Colonic mucosa (tissue), 4 donors: ENCODE results near the gene ERF. TPM values are rescaled to one million over a fixed set of nuclear protein-coding genes. Genes with fewer than 3 reads are reported as not detected.

ENCODE experiments used
- DNase-seq: peaks from one replicate; pipeline ENCODE4 v3.0.0-alpha.2; 2020
- H3K27ac ChIP-seq: fragments of 200-600 bp; one replicate; pipeline ENCODE4 v1.8.0; 2021
- H3K27me3 ChIP-seq: fragments of 200-600 bp; one replicate; pipeline ENCODE4 v1.8.0; 2021
- H3K36me3 ChIP-seq: fragments of 200-600 bp; one replicate; pipeline ENCODE4 v1.8.0; 2021
- H3K4me1 ChIP-seq: fragments of 200-600 bp; one replicate; pipeline ENCODE4 v1.8.0; 2021; ENCODE audit warnings: mild to moderate bottlenecking
- H3K4me3 ChIP-seq: fragments of 200-600 bp; one replicate; pipeline ENCODE4 v1.8.0; 2021
- H3K9ac ChIP-seq, 2 donors: one replicate each; pipeline ENCODE4 v1.7.0; 2013; ENCODE audit warnings: control low read depth in 2 of 2, low read depth in 2 of 2, low read length in 2 of 2
- H3K9me3 ChIP-seq: fragments of 200-600 bp; one replicate; pipeline ENCODE4 v1.8.0; 2021
- intact Hi-C: fragments of 100-400 bp; cut with DNase I; formaldehyde crosslinking; loops from one replicate; pipeline ENCODE4 v1.14.1; 2022
- total RNA-seq, 2 donors: library from RNA; stranded (reverse); fragmentation: NEBNext Ultra II Directional in 1 of 2; extraction: Animal tissue kit (Norgen Biotek cat#: 25700) in 1 of 2; gene quantifications; one replicate each; pipeline ENCODE4 v1.2.1, GENCODE V29; 2021
- TF ChIP-seq, protein P1 (sequence below): fragments of 200-600 bp; IDR thresholded peaks from one replicate; pipeline ENCODE4 v1.8.0; 2022; ENCODE audit warnings: antibody characterized with exemption, mild to moderate bottlenecking
- donor health status: healthy.
- donor health status: DM: no; HTN: no; CAD: no.
- donor health status: DM: no; HTN: no; CAD: no.

ERF gene
- total RNA-seq, 2 donors from 2014 or later: 46.7 to 57.3 TPM

DNA sequence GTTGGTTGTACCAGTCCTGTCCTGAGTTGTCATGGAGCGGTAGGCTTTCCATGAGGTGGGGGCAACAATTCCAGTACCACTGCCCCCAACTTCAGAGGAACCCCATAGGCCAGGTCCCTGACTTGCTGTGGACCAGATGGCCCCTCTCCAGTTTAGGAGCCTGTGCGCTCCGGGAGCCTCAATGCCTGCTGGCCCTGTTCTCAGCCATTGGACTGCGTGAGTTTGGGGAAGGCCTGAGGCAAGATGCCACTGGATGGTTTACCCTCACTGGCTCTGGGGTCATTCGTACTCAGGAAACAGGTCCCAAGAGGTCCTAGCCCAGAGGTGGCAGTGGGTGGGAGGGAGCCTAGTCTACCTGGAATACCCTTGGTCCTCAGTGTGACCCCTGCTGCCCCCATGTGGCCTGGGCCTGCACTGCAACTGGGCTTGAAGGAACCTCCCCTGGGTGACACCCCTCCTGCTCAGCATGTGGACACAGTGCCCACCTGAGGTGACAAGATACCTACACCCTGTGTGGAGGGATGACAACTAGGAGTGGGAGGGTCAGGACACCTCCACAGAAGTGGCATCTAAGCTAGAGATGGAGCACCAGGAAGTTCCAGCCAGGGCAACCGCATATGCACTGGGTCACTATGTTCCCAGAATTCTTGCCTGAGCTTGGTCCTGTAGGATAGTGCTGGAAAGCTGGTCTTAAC lies 41.0 kb upstream of the ERF start:
- TF ChIP-seq, protein P1, sequence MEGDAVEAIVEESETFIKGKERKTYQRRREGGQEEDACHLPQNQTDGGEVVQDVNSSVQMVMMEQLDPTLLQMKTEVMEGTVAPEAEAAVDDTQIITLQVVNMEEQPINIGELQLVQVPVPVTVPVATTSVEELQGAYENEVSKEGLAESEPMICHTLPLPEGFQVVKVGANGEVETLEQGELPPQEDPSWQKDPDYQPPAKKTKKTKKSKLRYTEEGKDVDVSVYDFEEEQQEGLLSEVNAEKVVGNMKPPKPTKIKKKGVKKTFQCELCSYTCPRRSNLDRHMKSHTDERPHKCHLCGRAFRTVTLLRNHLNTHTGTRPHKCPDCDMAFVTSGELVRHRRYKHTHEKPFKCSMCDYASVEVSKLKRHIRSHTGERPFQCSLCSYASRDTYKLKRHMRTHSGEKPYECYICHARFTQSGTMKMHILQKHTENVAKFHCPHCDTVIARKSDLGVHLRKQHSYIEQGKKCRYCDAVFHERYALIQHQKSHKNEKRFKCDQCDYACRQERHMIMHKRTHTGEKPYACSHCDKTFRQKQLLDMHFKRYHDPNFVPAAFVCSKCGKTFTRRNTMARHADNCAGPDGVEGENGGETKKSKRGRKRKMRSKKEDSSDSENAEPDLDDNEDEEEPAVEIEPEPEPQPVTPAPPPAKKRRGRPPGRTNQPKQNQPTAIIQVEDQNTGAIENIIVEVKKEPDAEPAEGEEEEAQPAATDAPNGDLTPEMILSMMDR: peak; percentile 94
- no peak overlapping the region for H3K27ac ChIP-seq
- no peak overlapping the region for H3K4me3 ChIP-seq
- no peaks in the 10 kb centered on the region for H3K36me3 ChIP-seq
- no peaks in the 10 kb centered on the region for H3K4me1 ChIP-seq
- peak; percentile 93 for DNase-seq
- no peaks in the 10 kb centered on the region for H3K9me3 ChIP-seq
- intact Hi-C loops: loop anchor here (5.0 kb wide), 1 partner anchor 49 kb away; no protein-coding TSS in a partner anchor
- H3K9ac ChIP-seq: peak overlapping the region in 1 of 2 donors; percentile 14
- H3K27me3 ChIP-seq: no peaks in the 10 kb centered on the region

DNA sequence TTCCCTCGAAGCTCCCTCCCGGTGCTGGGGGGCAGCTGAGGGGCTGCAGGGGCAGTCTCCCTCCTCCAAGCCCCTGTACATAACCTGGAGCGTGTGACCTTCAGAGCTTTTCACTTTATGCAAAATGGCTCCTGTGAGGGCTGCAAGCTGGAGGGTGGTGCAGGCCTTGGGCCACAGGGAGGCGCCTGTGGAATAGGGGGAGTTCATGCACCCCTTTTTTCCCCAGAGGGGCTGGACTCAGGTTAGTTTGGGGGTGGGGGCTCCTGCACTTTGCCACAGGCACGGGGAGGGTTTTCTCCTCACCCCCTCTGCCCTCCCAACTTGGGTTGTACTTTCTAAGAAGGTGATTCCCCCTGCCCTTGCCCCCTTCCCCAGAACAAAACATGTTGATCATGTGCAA lies 40.4 kb upstream of the ERF start:
- intact Hi-C loops: loop anchor here (5.0 kb wide), 1 partner anchor 48 kb away; no protein-coding TSS in a partner anchor
- H3K9ac ChIP-seq: no peak overlapping the region
- no peak overlapping the region for H3K4me3 ChIP-seq
- no peak overlapping the region for H3K27ac ChIP-seq
- H3K4me1 ChIP-seq: no peaks in the 10 kb centered on the region
- TF ChIP-seq, protein P1: no peak
- no peak for DNase-seq
- H3K9me3 ChIP-seq: no peaks in the 10 kb centered on the region
- H3K27me3 ChIP-seq: no peaks in the 10 kb centered on the region
- peaks cover 4% of the 10 kb centered on the region for H3K36me3 ChIP-seq

DNA sequence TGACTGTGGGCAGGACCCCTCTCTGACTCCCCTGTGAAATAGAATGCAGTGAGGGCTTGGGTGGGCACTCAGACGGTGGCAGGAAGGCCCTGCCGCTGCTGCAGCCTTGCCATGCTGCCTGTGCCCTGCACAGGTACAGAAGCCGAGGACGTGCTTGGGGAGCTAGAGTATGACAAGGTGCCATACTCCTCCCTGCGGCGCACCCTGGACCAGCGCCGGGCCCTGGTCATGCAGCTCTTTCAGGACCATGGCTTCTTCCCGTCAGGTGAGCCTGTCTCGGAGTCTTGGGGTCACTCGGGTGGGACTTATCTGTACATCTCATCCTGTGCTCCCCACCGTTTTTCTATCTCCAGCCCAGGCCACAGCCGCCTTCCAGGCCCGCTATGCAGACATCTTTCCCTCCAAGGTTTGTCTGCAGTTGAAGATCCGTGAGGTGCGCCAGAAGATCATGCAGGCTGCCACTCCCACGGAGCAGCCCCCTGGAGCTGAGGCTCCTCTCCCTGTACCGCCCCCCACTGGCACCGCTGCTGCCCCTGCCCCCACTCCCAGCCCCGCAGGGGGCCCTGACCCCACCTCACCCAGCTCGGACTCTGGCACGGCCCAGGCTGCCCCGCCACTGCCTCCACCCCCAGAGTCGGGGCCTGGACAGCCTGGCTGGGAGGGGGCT lies 39.7 kb upstream of the ERF start:
- TF ChIP-seq, protein P1: no peak
- Histone ChIP-seq H3K27me3 (no peaks in the 10 kb centered on the region), H3K4me3 (no peak overlapping the region), H3K4me1 (no peaks in the 10 kb centered on the region), H3K27ac (no peak overlapping the region), H3K9me3 (no peaks in the 10 kb centered on the region), H3K36me3 (peaks cover 10% of the 10 kb centered on the region), H3K9ac (no peak overlapping the region)
- intact Hi-C loops: loop anchor here (5.0 kb wide), 1 partner anchor 47 kb away; no protein-coding TSS in a partner anchor
- DNase-seq: no peak

DNA sequence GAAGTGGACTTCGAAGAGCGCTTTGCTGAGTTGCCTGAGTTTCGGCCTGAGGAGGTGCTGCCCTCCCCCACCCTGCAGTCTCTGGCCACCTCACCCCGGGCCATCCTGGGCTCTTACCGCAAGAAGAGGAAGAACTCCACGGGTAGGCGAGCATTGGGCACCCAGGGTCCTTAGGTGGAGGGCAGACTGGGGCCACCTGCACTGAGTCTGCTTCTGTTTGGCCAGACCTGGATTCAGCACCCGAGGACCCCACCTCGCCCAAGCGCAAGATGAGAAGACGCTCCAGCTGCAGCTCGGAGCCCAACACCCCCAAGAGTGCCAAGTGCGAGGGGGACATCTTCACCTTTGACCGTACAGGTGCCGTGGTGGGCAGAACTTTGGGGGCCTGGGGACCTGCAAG lies 39.0 kb upstream of the ERF start:
- Histone ChIP-seq H3K9me3 (no peaks in the 10 kb centered on the region), H3K4me3 (no peak overlapping the region), H3K9ac (no peak overlapping the region), H3K27ac (no peak overlapping the region), H3K36me3 (peaks cover 14% of the 10 kb centered on the region), H3K4me1 (no peaks in the 10 kb centered on the region), H3K27me3 (no peaks in the 10 kb centered on the region)
- DNase-seq: no peak
- TF ChIP-seq, protein P1: no peak
- intact Hi-C loops: no loop called here

DNA sequence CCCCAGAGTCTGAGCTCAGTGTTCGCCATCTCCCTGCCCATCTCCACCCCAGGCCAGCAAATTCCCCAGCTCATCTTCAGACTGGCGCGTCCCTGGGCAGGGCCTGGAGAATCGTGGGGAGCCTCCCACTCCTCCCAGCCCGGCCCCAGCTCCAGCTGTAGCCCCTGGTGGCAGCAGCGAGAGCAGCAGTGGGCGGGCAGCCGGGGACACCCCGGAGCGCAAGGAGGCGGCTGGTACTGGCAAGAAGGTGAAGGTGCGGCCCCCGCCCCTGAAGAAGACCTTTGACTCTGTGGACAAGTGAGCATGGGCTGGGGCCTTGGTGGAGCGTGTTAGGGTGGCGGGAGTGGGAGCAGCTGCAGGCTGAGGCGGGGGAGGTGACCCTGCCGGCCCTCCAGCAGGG lies 38.6 kb upstream of the ERF start:
- Histone ChIP-seq H3K9ac (no peak overlapping the region), H3K9me3 (no peaks in the 10 kb centered on the region), H3K36me3 (peaks cover 14% of the 10 kb centered on the region), H3K4me3 (no peak overlapping the region), H3K4me1 (no peaks in the 10 kb centered on the region), H3K27me3 (no peaks in the 10 kb centered on the region), H3K27ac (no peak overlapping the region)
- no peak for DNase-seq
- intact Hi-C loops: no loop called here
- TF ChIP-seq, protein P1: no peak
